Hepatocyte (in vitro differentiated cells): ENCODE results near the gene ERGIC1. TPM values are rescaled to one million over a fixed set of nuclear protein-coding genes. Genes with fewer than 3 reads are reported as not detected.

ENCODE experiments used
- DNase-seq: peaks from one replicate; pipeline ENCODE4 v3.0.0-alpha.2; 2016; ENCODE audit warnings: low spot score
- H2AFZ ChIP-seq: fragments of 200-600 bp; sonication (generic); 2 replicates; pipeline ENCODE4 v1.6.0; 2016; ENCODE audit warnings: antibody characterized with exemption, mild to moderate bottlenecking
- H3K27ac ChIP-seq: fragments of 200-600 bp; sonication (generic); 2 replicates; pipeline ENCODE4 v1.5.1; 2016; ENCODE audit warnings: mild to moderate bottlenecking
- H3K27me3 ChIP-seq: fragments of 200-600 bp; sonication (generic); 2 replicates; pipeline ENCODE4 v1.6.1; 2016
- H3K36me3 ChIP-seq: fragments of 200-600 bp; sonication (generic); replicated peaks from 2 replicates; pipeline ENCODE4 v1.5.1; 2016; ENCODE audit warnings: low read depth; ENCODE audit not compliant: insufficient read depth
- H3K4me1 ChIP-seq: fragments of 200-600 bp; sonication (generic); 2 replicates; pipeline ENCODE4 v1.5.1; 2016; ENCODE audit warnings: mild to moderate bottlenecking, moderate library complexity; ENCODE audit not compliant: insufficient read depth
- H3K4me2 ChIP-seq: fragments of 200-600 bp; sonication (generic); 2 replicates; pipeline ENCODE4 v1.6.0; 2016
- H3K4me3 ChIP-seq: fragments of 200-600 bp; sonication (generic); 2 replicates; pipeline ENCODE4 v1.5.1; 2016; ENCODE audit warnings: mild to moderate bottlenecking
- H3K79me2 ChIP-seq: fragments of 200-600 bp; sonication (generic); 2 replicates; pipeline ENCODE4 v1.6.0; 2017; ENCODE audit warnings: mild to moderate bottlenecking
- H3K9me2 ChIP-seq: fragments of 200-600 bp; sonication (generic); replicated peaks from 2 replicates; pipeline ENCODE4 v1.6.0; 2017; ENCODE audit warnings: mild to moderate bottlenecking; ENCODE audit not compliant: insufficient read depth
- H3K9me3 ChIP-seq: fragments of 200-600 bp; sonication (generic); 2 replicates; pipeline ENCODE4 v1.5.1; 2016; ENCODE audit warnings: low read depth, mild to moderate bottlenecking
- H4K20me1 ChIP-seq: fragments of 200-600 bp; sonication (generic); 2 replicates; pipeline ENCODE4 v1.6.0; 2016; ENCODE audit warnings: mild to moderate bottlenecking; ENCODE audit not compliant: insufficient read depth, poor library complexity, severe bottlenecking
- CTCF ChIP-seq: fragments of 200-600 bp; sonication (generic); IDR thresholded peaks from 2 replicates; pipeline ENCODE4 v1.5.1; 2016; ENCODE audit warnings: antibody characterized with exemption, mild to moderate bottlenecking; ENCODE audit not compliant: poor library complexity
- EZH2 ChIP-seq: fragments of 200-600 bp; sonication (generic); IDR thresholded peaks from 2 replicates; pipeline ENCODE4 v1.6.1; 2016; ENCODE audit warnings: antibody characterized with exemption, mild to moderate bottlenecking, borderline replicate concordance
- EZH2phosphoT487 ChIP-seq: fragments of 200-600 bp; sonication (generic); IDR thresholded peaks from one replicate; pipeline ENCODE4 v1.6.1; 2018; ENCODE audit warnings: antibody characterized with exemption, mild to moderate bottlenecking, low read depth, moderate library complexity; ENCODE audit not compliant: unreplicated experiment, severe bottlenecking
- WGBS: methylation state at CpG from one replicate; pipeline ENCODE4 v1.1.6; 2016; ENCODE audit warnings: low lambda C conversion rate; ENCODE audit errors: missing lambda C conversion rate; 5-methylcytosine and 5-hydroxymethylcytosine counted together
- polyA plus RNA-seq: library from polyadenylated mRNA; unstranded; fragments of >200 nt; fragmentation: Nextera tagmentation; extraction: Ambion mirVana; gene quantifications from 2 replicates; pipeline ENCODE4 v1.2.1, GENCODE V29; 2016
- total RNA-seq: library from RNA; depleted of rRNA; stranded (reverse); fragments of >200 nt; gene quantifications from 2 replicates; pipeline ENCODE4 v1.2.3, GENCODE V29; 2014

The ERGIC1 gene
- total and polyA plus RNA-seq, 2 experiments from 2014 or later = 39.1 to 107 TPM

- TF ChIP-seq CTCF = no peak
- no peak for TF ChIP-seq EZH2
- no peak for TF ChIP-seq EZH2phosphoT487
- Histone ChIP-seq H2AFZ (no peak overlapping the region), H3K27ac (no peak overlapping the region), H3K4me2 (no peak overlapping the region), H3K36me3 (no peaks in the 10 kb centered on the region), H3K9me2 (no peaks in the 10 kb centered on the region), H3K4me3 (no peak overlapping the region), H3K27me3 (no peaks in the 10 kb centered on the region), H3K4me1 (no peaks in the 10 kb centered on the region), H3K79me2 (no peaks in the 10 kb centered on the region), H4K20me1 (no peaks in the 10 kb centered on the region), H3K9me3 (no peaks in the 10 kb centered on the region)
- DNase-seq = no peak
- WGBS = 86% methylated on average over 6 of the region's 6 CpGs
Observed at GRCh38 chr5:172944741-172945140, 110.7 kb downstream of the ERGIC1 start.

- Histone ChIP-seq H3K36me3 (no peaks in the 10 kb centered on the region), H3K9me3 (no peaks in the 10 kb centered on the region), H4K20me1 (no peaks in the 10 kb centered on the region), H3K9me2 (no peaks in the 10 kb centered on the region), H3K27me3 (no peaks in the 10 kb centered on the region), H3K4me1 (no peaks in the 10 kb centered on the region), H3K27ac (no peak overlapping the region), H3K4me2 (no peak overlapping the region), H3K4me3 (no peak overlapping the region), H3K79me2 (no peaks in the 10 kb centered on the region), H2AFZ (no peak overlapping the region)
- TF ChIP-seq CTCF (no peak), EZH2phosphoT487 (no peak), EZH2 (no peak)
- DNase-seq = no peak
- WGBS = 97% methylated on average over 6 of the region's 6 CpGs
Observed at GRCh38 chr5:172945151-172945550, 111.1 kb downstream of the ERGIC1 start.

GRCh38 chr5:172946146-172946545 lies 112.1 kb downstream of the ERGIC1 start:
- WGBS = 93% methylated on average over 5 of the region's 7 CpGs

More at GRCh38 chr5:172946146-172946545, 112.1 kb downstream of the ERGIC1 start:
- no peaks in the 10 kb centered on the region for H3K4me1 ChIP-seq
- H3K27me3 ChIP-seq = no peaks in the 10 kb centered on the region
- H3K9me2 ChIP-seq = no peaks in the 10 kb centered on the region
- H3K4me3 ChIP-seq = no peak overlapping the region
- H3K9me3 ChIP-seq = no peaks in the 10 kb centered on the region
- no peak overlapping the region for H3K4me2 ChIP-seq
- no peaks in the 10 kb centered on the region for H3K79me2 ChIP-seq
- DNase-seq = no peak
- no peaks in the 10 kb centered on the region for H4K20me1 ChIP-seq
- no peak for TF ChIP-seq CTCF
- TF ChIP-seq EZH2phosphoT487 = no peak
- no peak for TF ChIP-seq EZH2
- H3K36me3 ChIP-seq = no peaks in the 10 kb centered on the region
- no peak overlapping the region for H2AFZ ChIP-seq
- no peak overlapping the region for H3K27ac ChIP-seq
